Sigmoid colon (tissue), 7 donors: Measurements from ENCODE around the gene DPF3. TPM values are rescaled to one million over a fixed set of nuclear protein-coding genes. Genes with fewer than 3 reads are reported as not detected.

Experiments
- DNase-seq: peaks from one replicate; pipeline ENCODE4 v3.0.0-alpha.2; 2019
- H3K27ac ChIP-seq, 4 donors: fragments of 200-600 bp; sonication (generic); one replicate each; pipeline ENCODE4 v1.5.1; 2016 to 2019; ENCODE audit warnings: mild to moderate bottlenecking in 1 of 4
- H3K27me3 ChIP-seq, 3 donors: fragments of 200-600 bp; sonication (generic); one replicate each; pipeline ENCODE4 v1.5.1; 2019; ENCODE audit warnings: mild to moderate bottlenecking in 1 of 3
- H3K36me3 ChIP-seq, 4 donors: fragments of 200-600 bp; sonication (generic); one replicate each; pipeline ENCODE4 v1.5.1; 2016 to 2019
- H3K4me1 ChIP-seq, 4 donors: fragments of 200-600 bp; sonication (generic); one replicate each; pipeline ENCODE4 v1.5.1; 2017 to 2019
- H3K4me3 ChIP-seq, 4 donors: fragments of 200-600 bp; sonication (generic); one replicate each; pipeline ENCODE4 v1.5.1; 2017 to 2019; ENCODE audit warnings: mild to moderate bottlenecking in 2 of 4, moderate library complexity in 1 of 4
- H3K9me3 ChIP-seq, 4 donors: fragments of 200-600 bp in 3 of 4; sonication (generic) in 3 of 4; one replicate each; pipeline versions ENCODE4 v1.5.1 to v1.6.1; 2013 to 2019
- CTCF ChIP-seq, 4 experiments: fragments of 450-650 bp in 3 of 4; fragments of 200-600 bp in 1 of 4; IDR thresholded peaks; one replicate each; pipeline ENCODE4 v1.5.1; 2016 to 2019; ENCODE audit warnings: antibody characterized with exemption in 4 of 4, mild to moderate bottlenecking in 3 of 4, moderate library complexity in 2 of 4
- EP300 ChIP-seq, 4 donors: sonication (generic); formaldehyde crosslinking; IDR thresholded peaks; one replicate each; pipeline ENCODE4 v1.6.1; 2017; ENCODE audit warnings: antibody characterized with exemption in 4 of 4
- POLR2A ChIP-seq, 2 donors: fragments of 450-650 bp; IDR thresholded peaks; one replicate each; pipeline ENCODE4 v1.6.1; 2016; ENCODE audit warnings: antibody characterized with exemption in 2 of 2, mild to moderate bottlenecking in 2 of 2, moderate library complexity in 2 of 2
- POLR2AphosphoS5 ChIP-seq, 4 donors: sonication (generic); formaldehyde crosslinking; IDR thresholded peaks; one replicate each; pipeline ENCODE4 v1.6.1; 2017; ENCODE audit warnings: antibody characterized with exemption in 4 of 4
- WGBS, 2 donors: extraction: QIAGEN DNeasy Blood & Tissue Kit; methylation state at CpG; one replicate each; pipeline ENCODE4 v1.1.7; 2013; 5-methylcytosine and 5-hydroxymethylcytosine counted together
- intact Hi-C: fragments of 100-400 bp; cut with DNase I; formaldehyde crosslinking; loops from one replicate; pipeline ENCODE4 v1.15.1; 2023
- polyA plus RNA-seq, 3 donors: library from polyadenylated mRNA; stranded (reverse); fragments of 200-250 nt; gene quantifications; one replicate each; pipeline ENCODE4 v1.2.3, GENCODE V29; 2013
- total RNA-seq, 4 donors: library from RNA; depleted of rRNA; stranded (reverse); fragments of >200 nt; gene quantifications; one replicate each; pipeline ENCODE4 v1.1.0, GENCODE V29; 2016
- donor health status: healthy with polysubstance abuse.
- donor health status: Bipolar disorder and iron deficiency.
- donor health status: healthy.

The DPF3 gene
- total and polyA plus RNA-seq, 7 donors = 0.28 to 4.5 (median 2.3) TPM

DNA sequence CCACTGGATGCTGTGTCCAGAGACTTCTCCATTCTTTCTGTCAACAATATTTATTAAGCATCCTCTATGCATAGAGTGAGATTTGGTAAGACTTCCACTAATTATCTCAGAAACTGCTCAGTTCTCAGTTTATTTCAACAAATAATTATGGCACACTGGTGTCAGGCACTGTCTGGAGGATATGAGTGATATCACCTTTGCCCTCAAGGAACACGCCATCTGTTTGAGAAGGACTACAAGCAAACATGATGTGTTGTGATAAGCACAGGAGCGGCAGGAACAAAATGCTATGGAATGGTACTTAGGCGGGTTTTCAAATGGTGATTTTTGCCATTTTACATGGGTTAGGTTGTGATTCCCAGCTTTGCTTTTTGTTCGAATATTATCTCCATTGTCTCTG is 229.2 kb downstream of the DPF3 start:
- Histone ChIP-seq H3K27ac (no peak overlapping the region), H3K9me3 (no peaks in the 10 kb centered on the region)

GRCh38 chr14:72663956-72664650 is 229.8 kb downstream of the DPF3 start:
- intact Hi-C loops = no loop called here
- Histone ChIP-seq H3K9me3 (no peaks in the 10 kb centered on the region), H3K4me1 (no peaks in the 10 kb centered on the region), H3K4me3 (no peak overlapping the region), H3K36me3 (no peaks in the 10 kb centered on the region), H3K27ac (no peak overlapping the region), H3K27me3 (no peaks in the 10 kb centered on the region)
- WGBS, 2 donors = 90 to 94% methylated on average over 5 of the region's 5 CpGs
- no peak for DNase-seq
- TF ChIP-seq POLR2AphosphoS5 (IDR thresholded peaks at IDR 0.05) (no peak), EP300 (IDR thresholded peaks at IDR 0.05) (no peak), POLR2A (IDR thresholded peaks at IDR 0.05) (no peak), CTCF (IDR thresholded peaks at IDR 0.05) (no peak)

More for the DNA sequence above, 229.2 kb downstream of the DPF3 start:
- no peaks in the 10 kb centered on the region for H3K27me3 ChIP-seq
- no peak for TF ChIP-seq POLR2A (IDR thresholded peaks at IDR 0.05)
- TF ChIP-seq CTCF (IDR thresholded peaks at IDR 0.05) = no peak
- no peak for TF ChIP-seq POLR2AphosphoS5 (IDR thresholded peaks at IDR 0.05)
- TF ChIP-seq EP300 (IDR thresholded peaks at IDR 0.05) = no peak
- intact Hi-C loops = no loop called here
- no peaks in the 10 kb centered on the region for H3K36me3 ChIP-seq
- H3K4me3 ChIP-seq = no peak overlapping the region
- H3K4me1 ChIP-seq = no peaks in the 10 kb centered on the region
- DNase-seq = no peak
- 90 to 96% methylated on average over 4 of the region's 4 CpGs for WGBS, 2 donors

DNA sequence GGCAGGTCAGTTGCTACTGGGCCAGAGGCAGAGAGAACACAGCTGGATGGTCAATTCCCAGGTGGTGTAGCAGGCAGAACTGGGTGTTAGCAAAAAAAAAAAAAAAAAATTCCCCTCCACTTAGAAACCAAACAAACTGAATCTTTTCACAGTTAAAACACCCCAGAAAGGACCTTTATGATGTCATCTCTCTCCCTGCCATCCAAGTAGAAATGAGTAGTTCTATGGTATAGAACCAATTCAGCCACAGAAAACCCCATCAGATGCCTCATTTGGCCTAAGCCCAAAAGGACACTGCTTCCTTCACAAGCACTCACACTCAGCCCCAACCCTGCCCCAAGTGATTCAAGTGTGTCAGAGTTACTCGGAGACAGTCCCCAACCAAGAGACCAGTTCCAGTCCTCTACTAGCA is 230.8 kb downstream of the DPF3 start:
- 94% methylated on average over 1 of the region's 1 CpG for WGBS, 2 donors
- TF ChIP-seq POLR2A (IDR thresholded peaks at IDR 0.05) (no peak), POLR2AphosphoS5 (IDR thresholded peaks at IDR 0.05) (no peak), EP300 (IDR thresholded peaks at IDR 0.05) (no peak), CTCF (IDR thresholded peaks at IDR 0.05) (no peak)
- Histone ChIP-seq H3K4me1 (no peaks in the 10 kb centered on the region), H3K9me3 (no peaks in the 10 kb centered on the region), H3K27ac (no peak overlapping the region), H3K27me3 (no peaks in the 10 kb centered on the region), H3K36me3 (no peaks in the 10 kb centered on the region), H3K4me3 (no peak overlapping the region)
- intact Hi-C loops = no loop called here
- DNase-seq = no peak

- no peak for DNase-seq
- no peak overlapping the region for H3K27ac ChIP-seq
- no peaks in the 10 kb centered on the region for H3K4me1 ChIP-seq
- no peaks in the 10 kb centered on the region for H3K9me3 ChIP-seq
- no peaks in the 10 kb centered on the region for H3K27me3 ChIP-seq
- no peak overlapping the region for H3K4me3 ChIP-seq
- intact Hi-C loops = no loop called here
- 96% methylated on average over 2 of the region's 2 CpGs for WGBS, 2 donors
- H3K36me3 ChIP-seq = no peaks in the 10 kb centered on the region
- TF ChIP-seq POLR2A (IDR thresholded peaks at IDR 0.05) (no peak), POLR2AphosphoS5 (IDR thresholded peaks at IDR 0.05) (no peak), EP300 (IDR thresholded peaks at IDR 0.05) (no peak), CTCF (IDR thresholded peaks at IDR 0.05) (no peak)
Observed at GRCh38 chr14:72662214-72662613, 231.7 kb downstream of the DPF3 start.
